ENCODE data around the gene APLF.

DNA sequence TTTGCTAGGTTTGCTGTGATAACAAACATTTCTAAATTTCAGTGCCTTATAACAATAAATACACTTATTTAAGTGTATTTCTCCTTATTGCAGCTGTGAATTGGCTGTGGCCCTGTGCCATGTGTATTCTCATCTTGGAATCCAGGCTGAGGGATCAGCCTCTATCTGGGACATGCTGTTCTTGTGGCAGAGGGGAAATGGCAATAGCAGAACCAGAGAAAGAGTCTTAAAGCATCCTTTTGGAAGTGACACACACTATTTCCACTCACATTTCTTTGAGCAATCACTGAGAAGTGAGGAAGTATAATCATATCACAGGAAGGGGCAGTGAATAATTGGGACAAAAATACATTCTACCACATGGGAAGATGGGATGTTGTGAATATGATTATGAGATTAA, 109.8 kb downstream of the APLF start:
- TF ChIP-seq, protein P1, sequence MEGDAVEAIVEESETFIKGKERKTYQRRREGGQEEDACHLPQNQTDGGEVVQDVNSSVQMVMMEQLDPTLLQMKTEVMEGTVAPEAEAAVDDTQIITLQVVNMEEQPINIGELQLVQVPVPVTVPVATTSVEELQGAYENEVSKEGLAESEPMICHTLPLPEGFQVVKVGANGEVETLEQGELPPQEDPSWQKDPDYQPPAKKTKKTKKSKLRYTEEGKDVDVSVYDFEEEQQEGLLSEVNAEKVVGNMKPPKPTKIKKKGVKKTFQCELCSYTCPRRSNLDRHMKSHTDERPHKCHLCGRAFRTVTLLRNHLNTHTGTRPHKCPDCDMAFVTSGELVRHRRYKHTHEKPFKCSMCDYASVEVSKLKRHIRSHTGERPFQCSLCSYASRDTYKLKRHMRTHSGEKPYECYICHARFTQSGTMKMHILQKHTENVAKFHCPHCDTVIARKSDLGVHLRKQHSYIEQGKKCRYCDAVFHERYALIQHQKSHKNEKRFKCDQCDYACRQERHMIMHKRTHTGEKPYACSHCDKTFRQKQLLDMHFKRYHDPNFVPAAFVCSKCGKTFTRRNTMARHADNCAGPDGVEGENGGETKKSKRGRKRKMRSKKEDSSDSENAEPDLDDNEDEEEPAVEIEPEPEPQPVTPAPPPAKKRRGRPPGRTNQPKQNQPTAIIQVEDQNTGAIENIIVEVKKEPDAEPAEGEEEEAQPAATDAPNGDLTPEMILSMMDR (conservative IDR thresholded peaks at IDR 0.05; ENCODE audit: low read depth, low read length) = no peak
- no peak for TF ChIP-seq EZH2 (IDR thresholded peaks at IDR 0.05; ENCODE audit: borderline replicate concordance, low read depth, low read length, poor library complexity, severe bottlenecking)
